Measurements from ENCODE around the gene AIRE.

The AIRE gene

DNA sequence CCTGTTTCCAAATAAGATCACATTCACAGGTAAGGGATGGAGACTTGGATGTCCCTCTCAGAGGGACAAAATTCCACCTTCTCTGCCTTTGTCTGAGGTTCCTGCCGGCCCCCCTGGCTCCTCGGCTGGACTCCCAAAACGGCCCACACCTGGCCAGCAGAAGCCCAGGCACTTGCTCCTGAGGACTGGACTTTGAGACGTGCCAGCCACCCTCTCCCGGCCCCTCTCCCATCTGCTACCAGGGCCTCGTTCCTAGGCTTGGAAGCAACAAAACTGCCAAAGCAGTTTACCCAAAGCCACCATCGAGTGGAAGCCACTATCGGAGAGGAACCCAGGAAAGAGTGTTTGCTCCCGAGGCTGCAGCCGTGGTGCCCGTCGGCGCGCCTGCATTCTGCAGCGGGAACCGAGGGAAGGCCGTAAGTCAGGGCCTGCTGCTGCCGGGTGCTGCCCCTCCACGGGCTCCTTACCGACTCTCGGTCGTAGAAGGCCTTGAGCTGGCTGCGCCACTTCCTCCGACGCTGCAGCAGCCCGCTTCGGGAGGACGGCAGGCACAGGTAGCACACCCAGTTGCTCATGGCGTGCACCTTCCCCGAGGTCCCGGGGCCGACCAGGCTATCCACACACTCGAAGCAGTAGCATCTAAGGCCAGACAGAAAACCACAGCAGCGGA lies 27.5 kb upstream of the AIRE start:
- no peak for TF ChIP-seq CTCF (IDR thresholded peaks at IDR 0.05; ENCODE audit: extremely low read depth, insufficient read depth, missing control alignments)
- in situ Hi-C loops (cut with MboI; ENCODE audit: low pct_unique_long_range_greater_than_20kb, low sequenced_read_pairs, unreplicated experiment) = no loop called here
- DNase-seq (ENCODE audit: low spot score) = no peak

GRCh38 chr21:44259082-44259705 lies 26.5 kb upstream of the AIRE start:
- in situ Hi-C loops (cut with MboI; ENCODE audit: low pct_unique_long_range_greater_than_20kb, low sequenced_read_pairs, unreplicated experiment) = no loop called here
- no peak for DNase-seq (ENCODE audit: low spot score)
- no peak for TF ChIP-seq CTCF (IDR thresholded peaks at IDR 0.05; ENCODE audit: extremely low read depth, insufficient read depth, missing control alignments)

DNA sequence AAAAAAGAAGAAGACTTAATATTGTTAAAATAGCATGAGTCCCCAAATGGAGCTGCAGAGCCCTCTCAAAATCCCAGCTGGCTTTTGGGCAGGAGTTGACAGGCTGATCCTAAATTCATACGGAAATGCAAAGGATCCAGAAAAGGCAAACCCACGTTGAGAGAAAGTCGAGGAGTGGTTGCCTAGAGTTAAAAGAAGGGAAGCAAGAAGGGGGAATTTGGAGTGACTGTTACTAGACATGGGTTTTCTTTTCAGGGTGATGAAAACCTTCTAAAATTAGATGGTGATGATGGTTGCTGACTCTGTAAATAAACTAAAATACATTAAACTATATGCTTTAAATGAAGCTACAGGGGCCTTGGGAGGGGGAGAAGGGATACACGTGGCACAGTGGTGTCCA lies 25.6 kb upstream of the AIRE start:
- TF ChIP-seq CTCF (IDR thresholded peaks at IDR 0.05; ENCODE audit: extremely low read depth, insufficient read depth, missing control alignments) = no peak
- in situ Hi-C loops (cut with MboI; ENCODE audit: low pct_unique_long_range_greater_than_20kb, low sequenced_read_pairs, unreplicated experiment) = no loop called here
- no peak for DNase-seq (ENCODE audit: low spot score)

- DNase-seq (ENCODE audit: low spot score) = no peak
- in situ Hi-C loops (cut with MboI; ENCODE audit: low pct_unique_long_range_greater_than_20kb, low sequenced_read_pairs, unreplicated experiment) = no loop called here
- no peak for TF ChIP-seq CTCF (IDR thresholded peaks at IDR 0.05; ENCODE audit: extremely low read depth, insufficient read depth, missing control alignments)
Measured at GRCh38 chr21:44260791-44261631, 24.7 kb upstream of the AIRE start.

- in situ Hi-C loops (cut with MboI; ENCODE audit: low pct_unique_long_range_greater_than_20kb, low sequenced_read_pairs, unreplicated experiment) = no loop called here
- TF ChIP-seq CTCF (IDR thresholded peaks at IDR 0.05; ENCODE audit: extremely low read depth, insufficient read depth, missing control alignments) = no peak
- no peak for DNase-seq (ENCODE audit: low spot score)
Measured at GRCh38 chr21:44261675-44262295, 23.9 kb upstream of the AIRE start, which contains the start of gene DNMT3L. DNMT3L (minus strand) TSS chr21:44261897; CDS start chr21:44261259, 638 bp downstream.

DNA sequence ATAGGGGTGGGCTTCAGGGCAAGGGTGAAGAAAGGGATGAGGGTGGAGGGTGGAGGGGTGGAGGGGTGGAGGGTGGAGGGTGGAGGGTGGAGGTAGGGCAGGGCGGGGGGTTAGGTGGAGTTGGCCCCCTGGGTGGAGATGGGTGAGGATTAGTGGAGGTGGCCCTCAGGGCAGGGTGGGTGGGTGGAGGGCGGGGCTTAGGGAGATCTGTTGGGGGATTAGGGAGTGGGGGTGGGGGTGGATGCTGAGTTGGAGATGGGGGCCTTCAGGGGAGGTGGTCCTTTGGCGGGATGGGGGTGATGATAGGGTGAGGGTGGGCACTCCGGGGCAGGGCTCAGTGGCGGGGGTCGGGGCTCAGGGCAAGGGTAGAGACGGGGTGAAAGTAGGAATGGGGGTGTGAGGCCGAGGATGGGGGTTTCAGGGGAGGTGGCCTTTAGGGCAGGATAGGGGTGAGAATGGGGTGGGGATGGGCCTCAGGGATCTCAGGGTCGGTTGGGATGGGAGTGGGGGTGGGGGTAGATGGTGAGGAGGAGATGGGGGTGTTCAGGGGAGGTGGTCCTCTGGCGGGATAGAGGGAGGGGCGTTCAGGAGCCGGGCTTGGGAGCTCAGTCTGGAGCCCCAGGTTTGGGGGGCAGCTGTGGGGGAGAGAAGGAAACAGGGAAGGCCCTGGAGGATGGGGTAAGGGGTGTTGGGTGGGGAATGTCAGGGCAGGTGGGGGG lies 23.2 kb upstream of the AIRE start:
- no peak for TF ChIP-seq CTCF (IDR thresholded peaks at IDR 0.05; ENCODE audit: extremely low read depth, insufficient read depth, missing control alignments)
- DNase-seq (ENCODE audit: low spot score) = no peak
- in situ Hi-C loops (cut with MboI; ENCODE audit: low pct_unique_long_range_greater_than_20kb, low sequenced_read_pairs, unreplicated experiment) = no loop called here

Measured in GM13977 (cell line).